Thyroid gland (tissue), 4 donors: Measurements from ENCODE around the gene RTRAF.

Source experiments
- POLR2A ChIP-seq, 2 donors: fragments of 450-650 bp; IDR thresholded peaks; one replicate each; pipeline ENCODE4 v1.6.1; 2017; ENCODE audit warnings: antibody characterized with exemption in 2 of 2, mild to moderate bottlenecking in 2 of 2, moderate library complexity in 1 of 2
- TF ChIP-seq, protein P1 (sequence below), 6 experiments: fragments of 200-600 bp in 3 of 6; fragments of 450-650 bp in 3 of 6; sonication (generic) in 3 of 6; IDR thresholded peaks; one replicate each; pipeline ENCODE4 v1.5.1; 2016 to 2019; ENCODE audit warnings: antibody characterized with exemption in 6 of 6, mild to moderate bottlenecking in 2 of 6, inconsistent platforms in 1 of 6, moderate library complexity in 1 of 6

GRCh38 chr14:51963286-51963685 lies 26.1 kb upstream of the RTRAF start:
- TF ChIP-seq, protein P1, sequence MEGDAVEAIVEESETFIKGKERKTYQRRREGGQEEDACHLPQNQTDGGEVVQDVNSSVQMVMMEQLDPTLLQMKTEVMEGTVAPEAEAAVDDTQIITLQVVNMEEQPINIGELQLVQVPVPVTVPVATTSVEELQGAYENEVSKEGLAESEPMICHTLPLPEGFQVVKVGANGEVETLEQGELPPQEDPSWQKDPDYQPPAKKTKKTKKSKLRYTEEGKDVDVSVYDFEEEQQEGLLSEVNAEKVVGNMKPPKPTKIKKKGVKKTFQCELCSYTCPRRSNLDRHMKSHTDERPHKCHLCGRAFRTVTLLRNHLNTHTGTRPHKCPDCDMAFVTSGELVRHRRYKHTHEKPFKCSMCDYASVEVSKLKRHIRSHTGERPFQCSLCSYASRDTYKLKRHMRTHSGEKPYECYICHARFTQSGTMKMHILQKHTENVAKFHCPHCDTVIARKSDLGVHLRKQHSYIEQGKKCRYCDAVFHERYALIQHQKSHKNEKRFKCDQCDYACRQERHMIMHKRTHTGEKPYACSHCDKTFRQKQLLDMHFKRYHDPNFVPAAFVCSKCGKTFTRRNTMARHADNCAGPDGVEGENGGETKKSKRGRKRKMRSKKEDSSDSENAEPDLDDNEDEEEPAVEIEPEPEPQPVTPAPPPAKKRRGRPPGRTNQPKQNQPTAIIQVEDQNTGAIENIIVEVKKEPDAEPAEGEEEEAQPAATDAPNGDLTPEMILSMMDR (IDR thresholded peaks at IDR 0.05) = no peak
- no peak for TF ChIP-seq POLR2A (IDR thresholded peaks at IDR 0.05)
